Measurements from ENCODE around the gene ZNF230.

The ZNF230 gene

DNA sequence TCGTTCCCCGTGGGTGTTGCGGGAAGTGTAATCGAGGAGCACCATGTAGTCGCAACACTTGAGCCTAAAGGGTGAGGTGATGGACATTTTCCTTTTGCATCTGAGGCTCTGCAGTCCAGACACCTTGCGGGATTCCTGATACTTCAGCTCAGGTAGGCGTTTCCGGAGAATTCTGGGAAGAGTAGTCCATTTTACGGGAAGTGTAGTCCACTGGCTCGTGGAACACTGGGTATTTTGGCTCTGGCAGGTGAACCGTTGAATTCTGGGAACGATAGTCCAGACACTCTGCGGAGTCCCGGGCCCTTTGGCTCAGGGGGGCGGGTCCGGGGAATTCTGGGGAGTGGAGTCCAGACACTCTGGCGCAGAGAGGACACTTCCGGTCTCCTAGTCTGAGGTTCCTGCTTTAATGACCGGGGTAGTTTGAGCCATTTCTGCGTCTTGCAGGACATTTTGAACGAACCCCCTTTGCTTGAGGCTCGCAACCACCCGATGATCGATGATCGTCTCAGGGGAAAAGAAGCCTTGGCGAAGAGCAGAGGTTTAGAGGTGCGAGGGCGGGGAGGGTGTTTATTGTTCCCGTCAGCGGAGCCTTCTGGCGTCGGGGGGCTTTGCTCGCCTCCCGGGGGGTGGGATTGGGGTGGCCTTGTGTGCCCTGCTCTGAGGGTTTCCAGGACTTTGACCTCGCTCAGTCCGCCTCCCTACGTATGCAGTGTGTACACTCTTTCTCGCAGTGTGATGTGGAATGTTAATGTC lies 49.1 kb downstream of the ZNF230 start, which contains the start of gene ZNF223 (continued):
- TF ChIP-seq, protein P1, sequence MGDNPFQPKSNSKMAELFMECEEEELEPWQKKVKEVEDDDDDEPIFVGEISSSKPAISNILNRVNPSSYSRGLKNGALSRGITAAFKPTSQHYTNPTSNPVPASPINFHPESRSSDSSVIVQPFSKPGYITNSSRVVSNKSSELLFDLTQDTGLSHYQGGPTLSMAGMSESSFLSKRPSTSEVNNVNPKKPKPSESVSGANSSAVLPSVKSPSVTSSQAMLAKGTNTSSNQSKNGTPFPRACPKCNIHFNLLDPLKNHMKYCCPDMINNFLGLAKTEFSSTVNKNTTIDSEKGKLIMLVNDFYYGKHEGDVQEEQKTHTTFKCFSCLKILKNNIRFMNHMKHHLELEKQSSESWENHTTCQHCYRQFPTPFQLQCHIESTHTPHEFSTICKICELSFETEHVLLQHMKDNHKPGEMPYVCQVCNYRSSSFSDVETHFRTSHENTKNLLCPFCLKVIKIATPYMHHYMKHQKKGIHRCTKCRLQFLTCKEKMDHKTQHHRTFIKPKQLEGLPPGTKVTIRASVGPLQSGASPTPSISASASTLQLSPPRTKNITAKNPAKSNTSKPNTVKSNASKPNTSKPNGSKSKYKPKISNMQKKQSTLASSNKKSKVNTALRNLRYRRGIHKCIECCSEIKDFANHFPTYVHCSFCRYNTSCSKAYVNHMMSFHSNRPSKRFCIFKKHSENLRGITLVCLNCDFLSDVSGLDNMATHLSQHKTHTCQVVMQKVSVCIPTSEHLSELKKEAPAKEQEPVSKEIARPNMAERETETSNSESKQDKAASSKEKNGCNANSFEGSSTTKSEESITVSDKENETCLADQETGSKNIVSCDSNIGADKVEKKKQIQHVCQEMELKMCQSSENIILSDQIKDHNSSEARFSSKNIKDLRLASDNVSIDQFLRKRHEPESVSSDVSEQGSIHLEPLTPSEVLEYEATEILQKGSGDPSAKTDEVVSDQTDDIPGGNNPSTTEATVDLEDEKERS (tag by site-specific recombination; IDR thresholded peaks at IDR 0.05) = 0 out of 2 replicates have a peak, but pooled peaks have one; percentile 16
- TF ChIP-seq ZBTB21 (tag by site-specific recombination; IDR thresholded peaks at IDR 0.05) = peak; percentile 72; the same call in 1 of the 2 replicates
- TF ChIP-seq ZNF354C (tag by site-specific recombination; IDR thresholded peaks at IDR 0.05; ENCODE audit: borderline replicate concordance, low read depth) = no peak

DNA sequence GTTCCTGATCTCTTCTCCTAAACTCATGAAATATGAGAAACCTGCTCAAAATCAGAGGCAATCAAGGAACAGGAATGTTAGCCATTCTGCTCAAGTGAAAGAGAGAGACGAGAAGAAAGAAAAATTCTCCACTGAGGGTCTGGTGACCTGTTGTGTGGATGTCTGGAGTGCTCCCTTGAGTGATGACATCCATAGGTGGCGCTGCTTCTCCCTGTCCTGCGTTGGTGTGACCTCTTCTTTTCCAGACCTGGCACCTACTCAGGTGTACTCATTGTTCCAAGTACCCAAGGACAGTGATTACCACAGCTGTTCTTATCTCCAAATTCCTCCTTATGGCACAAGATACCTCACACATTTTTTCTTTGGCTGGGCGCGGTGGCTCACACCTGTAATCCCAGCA lies 53.1 kb downstream of the ZNF230 start:
- TF ChIP-seq ZNF654 (tag by site-specific recombination; IDR thresholded peaks at IDR 0.05; ENCODE audit: low read depth) (0 out of 2 replicates have a peak, but pooled peaks have one; percentile 2), ZSCAN23 (tag by site-specific recombination; IDR thresholded peaks at IDR 0.05) (no peak)
- ChIA-PET POLR2A (no interaction called here), CTCF (interaction anchor here (0.6 kb wide), 1 partner anchor 135 kb away, joined by 3 read pairs; no protein-coding TSS in a partner anchor)
- Histone ChIP-seq H3K4me1 (ENCODE audit: control insufficient read depth, insufficient read depth, low read length) (peaks cover 14% of the 10 kb centered on the region), H3K9me3 (ENCODE audit: control insufficient read depth, insufficient read depth, low read depth, low read length) (peaks cover 4% of the 10 kb centered on the region), H3K27ac (ENCODE audit: extremely low read depth, low read depth, low read length) (no peak overlapping the region), H3K36me3 (ENCODE audit: control insufficient read depth in 2 of 2, insufficient read depth in 1 of 2, low read length in 2 of 2) (peaks cover 53 to 70% of the 10 kb centered on the region in 2 experiments), H3K4me3 (ENCODE audit: low read depth, low read length) (no peak overlapping the region)

DNA sequence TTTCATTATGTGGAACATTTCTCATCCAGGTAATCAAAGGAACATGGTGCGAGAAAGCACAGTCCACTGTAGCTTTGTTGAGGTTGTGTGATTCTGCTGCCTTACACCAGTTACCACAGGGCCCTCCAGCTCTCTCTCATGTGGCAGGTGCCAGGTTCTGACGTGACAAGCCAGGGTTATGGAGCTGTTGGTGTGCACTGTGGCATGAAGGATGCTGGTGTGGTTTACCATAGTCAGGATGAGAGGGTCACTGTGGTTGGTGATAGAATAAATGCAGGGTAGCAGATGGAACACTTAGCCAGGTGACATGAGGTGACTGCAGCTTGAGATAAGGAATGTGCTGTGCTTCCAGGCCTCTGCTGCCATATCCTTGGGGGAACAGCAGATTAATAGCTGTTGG lies 56.5 kb downstream of the ZNF230 start:
- Histone ChIP-seq H3K9me3 (ENCODE audit: control insufficient read depth, insufficient read depth, low read depth, low read length) (peaks cover 4% of the 10 kb centered on the region), H3K4me1 (ENCODE audit: control insufficient read depth, insufficient read depth, low read length) (no peaks in the 10 kb centered on the region), H3K36me3 (ENCODE audit: control insufficient read depth in 2 of 2, insufficient read depth in 1 of 2, low read length in 2 of 2) (peaks cover 86 to 99% of the 10 kb centered on the region in 2 experiments), H3K27ac (ENCODE audit: extremely low read depth, low read depth, low read length) (no peak overlapping the region), H3K4me3 (ENCODE audit: low read depth, low read length) (no peak overlapping the region)
- CTCF ChIA-PET = interaction anchor here (0.6 to 1.0 kb wide), 2 partner anchors 35 to 192 kb away, joined by 3 to 4 read pairs; no protein-coding TSS in a partner anchor
- POLR2A ChIA-PET = no interaction called here
- TF ChIP-seq ZNF830 (tag by site-specific recombination; IDR thresholded peaks at IDR 0.05; ENCODE audit: low read depth) (no peak), ZNF324 (tag by site-specific recombination; IDR thresholded peaks at IDR 0.05) (no peak), PRDM1 (tag by site-specific recombination; IDR thresholded peaks at IDR 0.05) (no peak), ZNF174 (tag by site-specific recombination; IDR thresholded peaks at IDR 0.05) (no peak), ZSCAN4 (tag by site-specific recombination; IDR thresholded peaks at IDR 0.05) (no peak), ZNF548 (tag by site-specific recombination; IDR thresholded peaks at IDR 0.05) (no peak), ZNF155 (tag by site-specific recombination; IDR thresholded peaks at IDR 0.05) (no peak), ZNF544 (tag by site-specific recombination; IDR thresholded peaks at IDR 0.05) (no peak), ZNF121 (tag by site-specific recombination; IDR thresholded peaks at IDR 0.05) (no peak), ZNF2 (tag by site-specific recombination; IDR thresholded peaks at IDR 0.05) (no peak), ZBTB10 (tag by site-specific recombination; IDR thresholded peaks at IDR 0.05) (no peak), ZBTB48 (tag by site-specific recombination; IDR thresholded peaks at IDR 0.05) (no peak), ZNF169 (tag by site-specific recombination; IDR thresholded peaks at IDR 0.05) (no peak), ZNF48 (tag by site-specific recombination; IDR thresholded peaks at IDR 0.05) (no peak), ZNF555 (tag by site-specific recombination; conservative IDR thresholded peaks at IDR 0.05) (no peak), ZSCAN18 (tag by site-specific recombination; IDR thresholded peaks at IDR 0.05) (no peak)
- TF ChIP-seq, protein P2, sequence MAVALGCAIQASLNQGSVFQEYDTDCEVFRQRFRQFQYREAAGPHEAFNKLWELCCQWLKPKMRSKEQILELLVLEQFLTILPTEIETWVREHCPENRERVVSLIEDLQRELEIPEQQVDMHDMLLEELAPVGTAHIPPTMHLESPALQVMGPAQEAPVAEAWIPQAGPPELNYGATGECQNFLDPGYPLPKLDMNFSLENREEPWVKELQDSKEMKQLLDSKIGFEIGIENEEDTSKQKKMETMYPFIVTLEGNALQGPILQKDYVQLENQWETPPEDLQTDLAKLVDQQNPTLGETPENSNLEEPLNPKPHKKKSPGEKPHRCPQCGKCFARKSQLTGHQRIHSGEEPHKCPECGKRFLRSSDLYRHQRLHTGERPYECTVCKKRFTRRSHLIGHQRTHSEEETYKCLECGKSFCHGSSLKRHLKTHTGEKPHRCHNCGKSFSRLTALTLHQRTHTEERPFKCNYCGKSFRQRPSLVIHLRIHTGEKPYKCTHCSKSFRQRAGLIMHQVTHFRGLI (tag by site-specific recombination; IDR thresholded peaks at IDR 0.05) = no peak
